GM18517 (cell line): ENCODE measurements around the gene PKP1.

Experiments
- ATAC-seq: cut with Tn5 transposase; IDR thresholded peaks from one replicate; pipeline ENCODE4 v1.9.1; 2021; ENCODE audit warnings: mild to moderate bottlenecking, moderate library complexity; ENCODE audit not compliant: unreplicated experiment

PKP1 gene

DNA sequence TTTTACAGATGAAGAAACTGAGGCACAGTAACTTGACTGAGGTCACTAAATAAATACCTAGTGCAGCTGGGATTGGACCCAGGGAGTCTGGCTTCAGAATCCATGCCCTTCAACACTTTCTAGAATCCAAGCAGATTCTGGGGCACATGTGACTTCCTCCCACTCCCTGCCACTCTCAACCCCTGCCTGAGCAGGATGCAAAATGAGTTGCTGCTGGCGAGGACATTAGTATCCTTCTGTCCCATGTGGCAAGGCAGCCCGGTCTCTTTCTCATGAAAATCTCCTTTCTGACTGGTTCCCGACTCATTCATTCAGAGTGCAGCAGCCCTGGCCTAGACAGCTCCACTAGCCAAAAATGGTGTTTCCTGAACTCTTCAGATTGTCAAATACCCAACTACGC is 65.8 kb downstream of the PKP1 start:
- no peak for ATAC-seq

DNA sequence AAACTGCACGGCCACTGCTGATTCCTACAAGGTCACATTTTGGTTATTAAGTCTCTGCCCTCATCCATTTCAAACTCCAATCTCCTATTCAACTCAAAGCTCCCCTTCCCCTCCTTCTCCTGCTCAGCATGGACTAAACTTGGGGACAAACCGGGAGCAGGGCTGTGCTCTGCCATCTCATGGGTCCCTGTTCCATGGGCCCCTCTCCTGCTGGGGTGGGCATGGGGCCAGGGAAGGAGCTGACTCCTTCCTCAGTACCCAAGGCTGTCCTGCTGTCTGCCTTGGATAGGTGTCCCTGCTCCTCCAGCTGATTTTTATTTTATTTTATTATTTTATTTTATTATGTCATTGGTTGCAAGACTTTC is 67.0 kb downstream of the PKP1 start:
- ATAC-seq, result no peak

DNA sequence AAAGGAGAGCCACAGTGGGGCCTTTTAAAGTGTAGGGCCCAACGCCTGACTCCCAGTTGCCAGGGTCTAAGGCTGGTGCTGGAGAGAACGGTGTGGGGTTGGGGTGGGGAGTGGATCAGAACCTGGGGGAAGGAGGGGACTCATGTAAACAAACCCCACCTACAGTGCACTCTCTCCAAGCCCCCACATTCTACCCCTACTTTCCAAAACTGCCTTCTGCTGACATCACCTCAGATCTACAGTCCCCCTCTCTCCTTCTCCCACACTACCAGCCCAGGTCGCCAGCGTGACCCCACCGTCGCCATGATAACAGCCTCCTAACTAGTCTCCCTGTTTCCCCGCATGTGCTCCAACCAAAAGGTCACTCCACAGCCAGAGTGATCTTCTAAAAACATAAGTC is 67.6 kb downstream of the PKP1 start:
- ATAC-seq, result no peak

DNA sequence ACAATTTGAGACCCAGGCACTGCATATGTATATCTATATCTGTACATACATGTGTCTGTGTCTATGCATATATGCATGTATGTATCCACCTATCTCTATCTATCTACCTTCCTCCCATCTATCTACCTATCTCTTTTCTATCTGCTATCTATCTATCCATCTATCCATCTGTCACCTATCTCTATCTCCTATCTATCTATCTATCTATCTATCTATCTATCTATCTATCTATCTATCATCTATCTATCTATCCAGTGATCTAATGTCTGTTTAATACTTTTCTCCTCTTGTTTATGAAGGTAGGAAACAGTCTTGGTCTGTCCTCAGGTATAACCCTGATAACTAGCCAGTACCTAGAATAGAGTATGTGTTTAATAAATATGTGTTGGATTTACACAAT is 68.3 kb downstream of the PKP1 start:
- ATAC-seq, result no peak

DNA sequence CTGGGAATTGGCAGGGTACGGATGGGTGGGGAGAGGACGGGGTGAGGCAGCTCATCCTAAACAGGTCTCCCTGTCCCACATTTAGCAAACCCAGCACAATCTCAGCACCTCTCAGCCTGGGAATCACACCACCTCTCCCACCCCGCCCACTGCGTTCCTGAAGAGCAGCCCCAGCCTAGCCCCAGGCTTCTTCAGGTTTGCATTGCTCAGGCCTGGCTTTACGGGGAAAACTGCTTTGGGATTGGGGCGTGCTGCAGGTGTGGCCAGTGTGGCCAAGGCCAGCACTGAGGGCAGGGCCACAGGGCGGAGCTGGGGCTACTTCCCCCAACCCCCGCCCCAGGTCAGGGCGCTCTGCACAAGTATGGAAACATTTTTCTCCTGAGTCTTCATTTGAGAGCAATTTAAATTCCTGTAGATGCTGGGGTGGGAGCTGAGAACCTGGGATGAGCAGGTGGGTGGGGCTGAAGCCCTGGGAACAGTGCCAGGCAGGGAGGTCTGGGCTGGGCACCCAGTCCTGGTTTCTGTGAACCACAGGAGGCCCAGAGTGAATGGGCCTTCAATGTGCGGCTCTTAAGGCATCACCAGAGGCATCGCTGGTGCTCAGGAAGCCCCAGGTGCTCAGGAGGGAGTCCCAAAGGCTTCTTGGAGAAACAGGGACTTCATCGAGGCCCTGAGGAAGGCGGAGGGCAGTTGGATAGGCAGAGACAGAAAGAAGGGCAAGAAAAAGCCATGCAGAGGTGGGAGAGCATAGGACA is 70.1 kb downstream of the PKP1 start:
- ATAC-seq, result no peak

DNA sequence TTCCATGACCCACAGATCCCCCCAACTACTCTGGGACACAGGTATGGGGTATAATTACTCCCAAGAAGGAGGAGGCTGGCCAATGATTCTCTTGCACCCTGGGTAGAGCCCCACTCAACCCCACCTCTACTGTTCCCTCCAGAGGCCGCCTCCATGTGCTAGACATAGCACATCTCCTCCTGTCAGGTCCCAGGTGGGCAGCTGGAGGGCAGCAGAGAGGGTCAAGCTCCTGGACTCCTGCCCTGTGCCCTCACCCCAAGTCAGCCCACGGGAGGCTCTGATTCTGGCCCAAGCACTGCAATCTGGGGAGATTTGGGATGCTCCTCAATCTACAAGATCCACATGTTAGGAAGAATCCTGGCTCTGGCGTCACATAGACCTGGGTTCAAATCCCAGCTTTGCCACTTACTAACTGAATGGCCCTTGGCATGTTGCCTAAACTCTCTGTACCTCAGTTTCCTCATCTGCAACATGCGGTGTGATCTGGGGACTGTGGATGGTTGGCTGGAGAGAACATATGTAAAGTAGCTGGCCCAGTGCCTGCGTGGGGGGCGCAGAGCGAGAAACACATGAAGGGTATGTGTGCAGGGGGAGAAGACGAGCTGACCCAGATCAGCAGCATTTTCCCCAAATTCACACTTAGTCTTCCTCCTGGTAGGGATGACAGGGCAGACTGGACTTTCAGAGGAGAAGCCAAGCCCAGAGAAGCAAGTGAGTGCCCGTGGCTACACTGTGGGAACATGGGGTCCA is 71.0 kb downstream of the PKP1 start:
- ATAC-seq, result no peak

DNA sequence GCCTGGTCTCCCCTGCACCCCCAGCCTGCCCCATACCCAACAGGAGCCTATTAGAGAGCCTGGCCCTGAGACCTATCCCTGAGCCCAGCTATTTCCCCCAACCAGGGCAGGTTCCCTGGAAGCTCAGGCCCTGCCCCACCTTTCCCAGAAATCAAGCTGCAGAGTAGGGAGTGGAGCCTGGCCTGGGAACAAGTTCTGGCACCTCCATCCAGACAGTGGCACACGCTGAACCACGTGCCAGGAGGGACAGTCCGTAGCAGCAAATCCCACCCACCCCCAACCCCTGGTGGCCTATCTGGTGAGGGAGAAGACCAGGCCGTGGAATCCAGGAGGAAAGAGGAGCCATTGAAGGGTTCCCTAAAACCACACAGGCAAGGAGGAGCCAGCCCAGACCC is 71.6 kb downstream of the PKP1 start:
- no peak for ATAC-seq

DNA sequence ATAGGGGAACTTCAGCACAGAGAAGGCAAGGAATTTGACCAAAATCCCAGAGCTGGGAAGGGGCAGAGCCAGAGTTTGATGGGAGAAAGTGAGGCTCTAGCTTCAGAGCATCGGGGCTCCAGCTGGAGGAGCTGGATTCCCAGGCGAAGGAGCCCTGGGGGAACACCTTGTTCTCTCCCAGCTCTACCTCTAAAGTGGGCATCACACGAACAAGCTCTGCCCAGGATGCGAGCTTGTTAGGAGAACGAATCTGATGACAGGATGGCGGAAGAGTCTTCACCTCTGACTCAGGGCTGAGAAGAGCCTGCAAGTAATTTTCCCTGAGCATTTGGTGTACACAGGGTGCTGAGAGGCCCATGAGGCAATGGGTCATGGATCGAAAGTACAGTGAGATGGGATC is 72.2 kb downstream of the PKP1 start:
- no peak for ATAC-seq

DNA sequence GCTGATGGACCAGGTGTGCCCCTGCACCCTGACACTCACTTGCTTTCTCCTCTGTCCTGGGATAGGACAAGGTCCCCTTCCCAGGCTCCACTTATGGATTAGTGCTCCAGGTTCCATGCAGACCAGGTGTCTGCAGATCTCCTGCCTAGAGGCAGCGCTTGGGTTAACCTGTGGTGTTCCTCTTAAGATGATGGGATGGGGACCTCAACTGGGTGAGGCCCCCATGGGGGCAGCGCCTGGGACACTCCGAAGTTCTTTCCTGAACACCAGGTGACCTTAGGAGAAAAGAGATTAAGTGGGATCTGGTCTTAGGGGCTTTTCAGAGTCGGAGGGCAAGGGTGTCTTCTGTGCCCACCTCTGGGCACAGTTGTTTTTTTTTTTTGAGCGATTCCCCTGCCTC is 72.9 kb downstream of the PKP1 start:
- ATAC-seq, result no peak

DNA sequence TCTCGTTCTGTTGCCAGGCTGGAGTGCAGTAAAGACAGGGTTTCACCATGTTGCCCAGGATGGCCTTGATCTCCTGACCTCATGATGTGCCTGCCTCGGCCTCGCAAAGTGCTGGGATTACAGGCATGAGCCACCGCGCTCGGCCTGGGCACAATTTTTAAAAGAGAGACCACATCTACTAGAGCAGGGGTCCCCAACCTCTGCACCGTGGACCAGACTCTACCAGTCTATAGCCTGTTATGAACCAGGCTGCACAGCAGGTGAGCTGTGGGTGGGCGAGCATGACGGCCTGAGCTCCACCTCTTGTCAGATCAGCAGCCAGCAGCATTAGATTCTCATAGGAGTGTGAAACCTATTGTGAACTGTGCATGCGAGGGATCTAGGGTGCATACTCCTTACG is 73.4 kb downstream of the PKP1 start:
- no peak for ATAC-seq

DNA sequence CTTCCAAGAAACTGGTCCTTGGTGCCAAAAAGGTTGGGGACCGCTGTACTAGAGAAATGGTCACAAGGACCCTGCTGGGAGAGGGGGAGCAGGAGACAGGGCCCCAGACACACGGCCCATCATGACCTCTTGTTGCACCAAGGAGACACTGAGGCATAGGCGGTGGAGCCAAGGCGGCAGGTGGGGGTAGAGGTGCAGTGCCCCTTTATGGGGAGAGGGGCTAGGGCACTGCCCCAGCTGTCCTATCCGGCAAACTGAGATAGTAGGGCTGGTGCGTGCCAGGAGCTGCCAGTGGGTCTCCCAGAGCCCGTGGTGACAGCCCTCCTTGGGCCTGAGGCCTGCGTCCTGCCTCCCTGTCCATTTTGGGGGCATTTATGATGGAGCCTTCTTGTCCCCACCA is 73.9 kb downstream of the PKP1 start:
- no peak for ATAC-seq

DNA sequence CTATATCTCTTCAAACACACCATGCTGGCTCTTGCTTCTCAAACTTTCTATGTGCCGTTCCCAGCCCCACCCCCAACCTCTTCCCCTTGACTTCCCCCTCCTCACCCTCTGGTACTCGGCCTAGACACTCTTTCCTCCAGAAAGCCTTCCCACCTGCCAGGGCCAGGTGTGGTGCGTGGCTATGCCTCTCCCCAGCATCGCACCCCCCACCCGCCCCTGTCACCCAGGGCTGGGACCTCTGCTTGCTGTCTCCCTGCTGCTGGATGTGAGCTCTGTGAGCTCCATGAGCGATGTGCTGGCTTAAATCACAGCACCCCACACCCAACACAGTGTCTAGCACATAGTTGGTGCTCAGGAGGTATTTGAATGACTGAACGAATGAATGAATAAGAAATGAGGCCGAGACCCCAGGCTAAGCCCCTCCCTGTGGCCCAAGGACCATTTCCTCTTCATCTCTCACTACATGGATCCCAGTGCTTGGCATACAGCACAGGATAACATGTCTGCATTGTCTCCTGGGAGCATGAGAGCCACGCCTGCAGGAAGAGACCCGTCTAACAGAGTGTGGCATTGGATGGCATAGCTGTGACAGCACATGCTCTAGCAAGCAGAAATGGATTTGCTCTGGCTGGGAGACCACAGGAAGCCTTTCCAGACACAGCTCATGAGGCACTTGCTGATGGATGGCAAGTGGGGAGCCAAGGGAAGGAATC is 74.5 kb downstream of the PKP1 start:
- no peak for ATAC-seq

DNA sequence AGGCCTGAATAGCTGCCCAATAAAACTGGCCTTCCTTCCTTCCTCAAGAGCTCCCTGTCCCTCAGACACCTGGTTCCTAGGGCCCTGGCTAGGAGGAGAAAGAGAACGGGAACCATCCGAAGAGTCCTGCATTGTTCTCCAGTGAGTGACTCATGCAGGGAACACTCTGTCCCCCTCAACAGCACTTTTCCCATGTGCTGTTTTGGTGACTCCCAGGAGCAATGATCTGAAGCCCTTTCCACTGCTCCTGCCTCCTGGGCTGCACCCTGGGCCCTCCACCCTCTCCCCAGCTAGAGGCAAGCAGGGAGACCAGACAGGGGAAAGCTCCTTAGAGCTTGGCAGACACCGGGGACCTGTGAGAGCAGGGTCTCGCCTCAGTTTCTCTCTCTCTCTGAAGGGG is 75.3 kb downstream of the PKP1 start:
- no peak for ATAC-seq

DNA sequence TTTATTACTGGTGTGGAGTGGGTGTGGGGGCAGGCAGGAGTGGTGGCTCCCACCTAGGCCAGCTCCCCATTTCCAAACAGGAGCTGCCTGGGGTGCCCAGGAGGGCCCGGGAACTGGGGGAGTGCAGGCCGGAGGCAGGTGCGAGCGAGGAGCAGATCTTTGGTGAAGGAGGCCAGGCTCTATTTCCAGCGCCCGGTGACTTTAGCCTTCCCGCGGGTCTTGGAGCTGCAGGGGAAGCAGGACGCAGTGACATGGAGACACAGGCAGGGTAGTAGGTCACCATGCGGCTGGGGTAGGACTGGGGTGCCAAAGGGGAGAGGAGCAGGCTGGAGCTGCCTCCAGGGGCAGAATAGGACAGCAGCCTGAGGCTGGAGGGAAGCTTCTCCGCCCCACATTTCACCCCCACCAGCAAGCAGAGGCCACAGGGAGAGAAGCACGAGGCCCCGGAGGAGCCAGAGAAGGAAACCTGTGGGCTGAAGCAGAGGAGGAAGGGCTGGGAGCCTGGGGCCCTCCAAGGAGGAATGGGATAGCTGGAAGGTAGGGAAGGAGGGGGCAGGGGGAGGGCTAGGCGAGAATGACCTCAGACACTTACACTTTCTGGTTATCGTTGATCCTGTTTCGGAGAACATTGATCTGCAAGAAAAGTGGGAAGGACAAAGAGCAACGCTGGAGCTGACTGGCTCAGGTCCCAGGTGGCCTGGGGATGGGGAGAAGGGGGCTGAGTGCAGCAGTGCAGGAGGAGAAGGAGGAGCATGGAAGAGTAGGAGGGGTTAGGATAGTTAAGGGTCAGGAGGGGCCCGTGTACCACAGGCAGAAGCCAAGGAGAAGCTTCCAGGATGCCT is 75.9 kb downstream of the PKP1 start:
- ATAC-seq, result no peak

DNA sequence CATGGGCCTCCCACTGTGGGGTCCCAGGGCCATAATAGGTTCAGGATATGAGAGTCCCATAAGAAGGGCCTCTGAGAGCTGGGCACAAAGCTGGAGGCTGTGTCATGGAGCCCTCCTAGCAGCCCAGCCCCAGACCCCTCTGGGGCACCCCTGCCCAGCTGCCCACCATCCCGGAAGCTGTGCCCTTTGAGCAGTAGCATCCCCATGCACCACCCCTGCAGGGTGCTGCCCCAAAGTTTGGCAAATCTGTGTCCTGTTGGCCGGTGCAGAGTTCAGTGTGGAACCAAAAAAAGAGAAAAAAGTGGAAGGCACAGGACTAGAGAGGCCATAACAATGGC is 76.5 kb downstream of the PKP1 start:
- no peak for ATAC-seq

DNA sequence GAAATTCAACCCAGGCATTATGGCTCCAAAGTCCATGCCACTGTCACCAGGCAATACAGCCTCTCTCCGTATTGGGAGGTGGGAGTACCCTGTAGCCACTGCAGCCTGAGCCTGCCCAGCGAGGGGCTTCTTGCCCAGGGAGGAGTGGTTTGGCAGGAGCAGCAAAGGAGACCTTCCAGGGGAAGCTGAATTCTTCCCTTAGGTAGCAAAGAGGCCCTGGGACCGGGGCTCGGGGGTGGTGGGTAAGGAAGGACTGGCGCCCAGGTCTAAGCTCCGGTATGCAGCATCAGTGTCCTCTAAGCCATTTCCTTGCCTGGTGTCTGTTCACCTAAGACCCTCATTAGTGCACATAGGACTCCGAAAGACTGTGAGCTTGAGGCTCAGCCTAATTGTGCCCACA is 77.2 kb downstream of the PKP1 start:
- ATAC-seq, result no peak

DNA sequence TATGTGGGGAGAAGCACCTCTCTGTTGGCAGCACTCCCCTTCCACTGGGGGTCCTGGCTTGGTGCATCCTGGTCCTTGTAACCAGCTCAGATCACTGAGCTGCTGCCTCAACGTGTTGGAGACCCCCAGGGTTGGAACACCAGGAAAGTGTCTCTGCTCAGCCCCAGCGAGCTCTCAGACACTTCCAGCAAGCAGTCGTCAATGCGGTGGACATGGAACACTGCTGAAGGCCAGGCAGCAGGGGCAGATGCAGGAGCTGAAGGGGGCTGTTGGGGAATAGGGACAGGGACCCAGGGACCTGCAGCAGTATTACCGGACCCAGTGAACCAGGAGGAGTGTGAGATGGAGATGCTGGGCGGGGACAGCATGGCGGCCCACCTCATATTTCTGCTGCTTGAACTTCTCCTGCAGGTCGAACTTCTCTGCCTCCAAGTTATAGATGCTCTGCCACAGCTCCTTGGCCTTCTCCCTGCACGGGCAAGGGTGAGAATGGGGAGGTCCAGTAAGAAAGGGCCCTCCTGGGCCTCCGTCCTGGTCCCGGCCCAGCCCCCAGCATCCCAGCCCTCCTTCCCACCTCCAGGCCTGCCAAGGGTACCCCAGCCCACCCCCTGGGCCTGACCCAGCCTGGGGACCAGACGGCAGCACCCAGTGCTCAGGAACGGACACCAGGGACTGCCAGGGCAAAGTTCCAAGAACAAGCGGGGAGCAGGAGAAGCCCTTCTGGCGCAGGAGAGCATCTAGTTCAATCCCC is 77.8 kb downstream of the PKP1 start:
- no peak for ATAC-seq

DNA sequence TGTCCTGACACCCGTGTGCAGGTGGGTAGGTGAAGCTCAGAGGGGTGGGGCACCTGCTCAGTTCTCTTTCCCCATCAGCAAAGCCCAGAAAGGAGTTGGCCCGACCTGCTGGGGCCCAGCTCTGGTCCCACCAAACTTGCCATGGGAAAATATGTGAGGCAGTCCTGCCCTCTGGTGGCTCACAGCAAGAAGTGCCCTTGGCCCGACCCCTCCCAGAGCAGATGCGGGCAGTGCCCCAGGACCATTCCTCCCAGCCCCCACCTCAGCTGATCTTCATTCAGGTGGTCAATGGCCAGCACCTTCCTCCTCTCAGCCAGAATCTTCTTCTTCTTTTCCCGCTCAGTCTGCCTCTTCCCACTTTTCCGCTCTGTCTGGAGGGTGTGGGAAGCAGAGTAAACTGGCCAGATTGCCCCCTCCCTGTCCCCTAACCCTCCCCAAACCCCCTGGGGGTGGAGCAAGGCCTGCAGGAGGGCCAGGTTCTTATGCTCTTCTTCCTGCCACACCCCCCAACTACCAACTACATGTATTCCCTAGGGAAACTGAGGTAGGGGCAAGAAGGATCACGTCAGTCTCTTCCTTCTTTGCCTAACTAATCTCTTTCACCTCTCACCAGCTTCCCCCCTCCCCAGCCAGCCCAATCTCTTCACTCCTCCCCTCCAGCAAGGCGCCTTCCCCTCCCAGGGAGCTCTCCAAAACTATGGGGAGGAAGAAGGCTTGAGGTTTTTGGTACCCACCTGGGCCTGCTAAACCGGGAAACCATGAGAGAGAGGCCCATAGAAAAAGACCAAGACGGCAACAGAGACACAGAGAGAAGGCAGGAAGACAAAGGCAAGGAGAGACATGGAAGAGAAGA is 78.6 kb downstream of the PKP1 start:
- ATAC-seq, result no peak

DNA sequence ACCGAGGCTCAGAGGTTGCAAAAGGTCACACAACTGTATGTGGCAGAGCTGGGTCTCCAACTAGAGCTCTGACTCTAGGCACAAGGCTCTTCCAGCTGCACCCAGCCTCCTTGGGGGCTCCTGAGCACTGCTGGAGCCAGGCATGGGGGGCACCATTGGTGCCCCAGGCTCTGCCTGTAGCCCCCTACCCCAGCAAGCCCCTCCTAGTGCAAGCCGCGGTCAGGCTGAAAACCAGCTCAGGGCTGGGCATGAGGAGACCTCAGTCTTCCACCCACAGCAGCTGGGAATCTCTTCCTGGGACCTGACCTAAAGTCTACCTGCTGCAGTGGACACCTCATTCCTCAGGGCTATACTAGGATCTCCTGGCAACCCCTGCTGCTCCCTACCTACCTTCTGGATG is 79.6 kb downstream of the PKP1 start:
- ATAC-seq, result no peak

DNA sequence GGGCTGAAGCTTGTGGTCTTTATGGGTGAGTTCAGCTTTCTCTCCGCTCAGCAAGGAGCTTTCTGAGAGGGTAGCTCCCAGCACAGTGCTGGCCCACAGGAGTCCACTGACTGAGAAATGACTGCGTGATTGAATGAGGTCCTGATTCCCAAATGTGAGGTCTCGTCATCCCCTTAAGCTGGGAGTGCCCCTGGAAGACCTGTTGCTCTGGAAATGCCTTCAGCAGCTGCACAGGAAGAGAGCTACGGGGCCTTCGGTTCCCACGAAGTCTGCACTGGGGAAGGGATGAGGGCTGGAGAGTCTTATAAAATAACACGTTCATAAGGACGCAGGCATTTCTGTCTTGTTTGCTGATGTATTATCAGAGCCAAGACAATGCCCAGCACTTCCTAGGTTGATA is 80.2 kb downstream of the PKP1 start:
- ATAC-seq, result no peak
